Testis (tissue), 3 donors: ENCODE measurements around the gene EPHA4. TPM values are rescaled to one million over a fixed set of nuclear protein-coding genes. Genes with fewer than 3 reads are reported as not detected.

Experiments
- DNase-seq: peaks from one replicate; pipeline ENCODE4 v3.0.0-alpha.2; 2019
- H3K27ac ChIP-seq, 2 donors: fragments of 200-600 bp; sonication (generic); one replicate each; pipeline ENCODE4 v1.5.1; 2019
- H3K27me3 ChIP-seq: fragments of 200-600 bp; sonication (generic); one replicate; pipeline ENCODE4 v1.5.1; 2019
- H3K36me3 ChIP-seq: fragments of 200-600 bp; sonication (generic); one replicate; pipeline ENCODE4 v1.5.1; 2017; ENCODE audit warnings: low read depth; ENCODE audit errors: missing control alignments
- H3K4me1 ChIP-seq: fragments of 200-600 bp; sonication (generic); one replicate; pipeline ENCODE4 v1.5.1; 2019
- H3K4me3 ChIP-seq, 2 donors: fragments of 200-600 bp; sonication (generic); one replicate each; pipeline ENCODE4 v1.5.1; 2017 to 2019
- H3K9me3 ChIP-seq: fragments of 200-600 bp; sonication (generic); one replicate; pipeline ENCODE4 v1.5.1; 2017
- CTCF ChIP-seq, 3 experiments: fragments of 450-650 bp in 2 of 3; fragments of 200-600 bp in 1 of 3; sonication (generic) in 1 of 3; IDR thresholded peaks; one replicate each; pipeline ENCODE4 v1.5.1; 2016 to 2019; ENCODE audit warnings: antibody characterized with exemption in 3 of 3, mild to moderate bottlenecking in 2 of 3, moderate library complexity in 1 of 3
- POLR2A ChIP-seq: fragments of 450-650 bp; IDR thresholded peaks from one replicate; pipeline ENCODE4 v1.6.1; 2017; ENCODE audit warnings: antibody characterized with exemption, mild to moderate bottlenecking, moderate library complexity
- WGBS, 2 donors: methylation state at CpG; one replicate each; pipeline ENCODE4 v1.1.5; 2018; 5-methylcytosine and 5-hydroxymethylcytosine counted together
- intact Hi-C: fragments of 100-400 bp; cut with DNase I; formaldehyde crosslinking; loops from one replicate; pipeline ENCODE4 v1.15.1; 2023; ENCODE audit warnings: low total_unique reads
- polyA plus RNA-seq: library from polyadenylated mRNA; stranded (reverse); fragments of 350-450 nt; fragmentation: Illumina TruSeq; extraction: RNeasy Lipid Tissue Mini Kit (QIAGEN cat#74804); gene quantifications from one replicate; pipeline ENCODE4 v1.2.3, GENCODE V29; 2014; ENCODE audit warnings: low read depth, low replicate concordance; ENCODE audit not compliant: insufficient read depth
- total RNA-seq, 2 donors: library from RNA; depleted of rRNA; stranded (reverse); fragments of >200 nt; gene quantifications; one replicate each; pipeline ENCODE4 v1.2.3, GENCODE V29; 2016

Gene EPHA4
- total and polyA plus RNA-seq, 3 donors from 2014 or later: 47.4 to 139 (median 134) TPM

- no peak for TF ChIP-seq CTCF (IDR thresholded peaks at IDR 0.05)
- TF ChIP-seq POLR2A: no peak
- H3K9me3 ChIP-seq: no peaks in the 10 kb centered on the region
- no peaks in the 10 kb centered on the region for H3K27me3 ChIP-seq
- WGBS, 2 donors: 77 to 84% methylated on average over 8 of the region's 8 CpGs
- no peak for DNase-seq
- intact Hi-C loops: no loop called here
- H3K4me3 ChIP-seq: no peak overlapping the region
- no peak overlapping the region for H3K27ac ChIP-seq
- peaks cover 4% of the 10 kb centered on the region for H3K4me1 ChIP-seq
- no peaks in the 10 kb centered on the region for H3K36me3 ChIP-seq
Measured at GRCh38 chr2:221484761-221485502, 87.2 kb downstream of the EPHA4 start.

- H3K9me3 ChIP-seq: no peaks in the 10 kb centered on the region
- peak; percentile 47 for DNase-seq
- no peak overlapping the region for H3K27ac ChIP-seq
- H3K27me3 ChIP-seq: no peaks in the 10 kb centered on the region
- no peak for TF ChIP-seq CTCF (IDR thresholded peaks at IDR 0.05)
- TF ChIP-seq POLR2A: no peak
- H3K4me3 ChIP-seq: no peak overlapping the region
- H3K36me3 ChIP-seq: no peaks in the 10 kb centered on the region
- intact Hi-C loops: no loop called here
- peaks cover 4% of the 10 kb centered on the region for H3K4me1 ChIP-seq
- 60% methylated on average over 12 of the region's 12 CpGs for WGBS, 2 donors
Measured at GRCh38 chr2:221482666-221483455, 89.2 kb downstream of the EPHA4 start.

GRCh38 chr2:221480821-221481220, 91.3 kb downstream of the EPHA4 start:
- Histone ChIP-seq H3K4me1 (peaks cover 4% of the 10 kb centered on the region), H3K4me3 (no peak overlapping the region), H3K36me3 (no peaks in the 10 kb centered on the region), H3K27ac (no peak overlapping the region), H3K9me3 (no peaks in the 10 kb centered on the region), H3K27me3 (no peaks in the 10 kb centered on the region)
- intact Hi-C loops: no loop called here
- no peak for DNase-seq
- TF ChIP-seq CTCF (IDR thresholded peaks at IDR 0.05) (no peak), POLR2A (no peak)
- WGBS, 2 donors: 85 to 87% methylated on average over 3 of the region's 3 CpGs

- Histone ChIP-seq H3K4me3 (no peak overlapping the region), H3K4me1 (peaks cover 4% of the 10 kb centered on the region), H3K36me3 (no peaks in the 10 kb centered on the region), H3K9me3 (no peaks in the 10 kb centered on the region), H3K27me3 (no peaks in the 10 kb centered on the region), H3K27ac (no peak overlapping the region)
- intact Hi-C loops: no loop called here
- 80 to 86% methylated on average over 7 of the region's 7 CpGs for WGBS, 2 donors
- no peak for DNase-seq
- TF ChIP-seq CTCF (IDR thresholded peaks at IDR 0.05): no peak
- no peak for TF ChIP-seq POLR2A
Measured at GRCh38 chr2:221480163-221480562, 91.9 kb downstream of the EPHA4 start.
